Measurements from ENCODE around the gene RHD. TPM values are rescaled to one million over a fixed set of nuclear protein-coding genes. Genes with fewer than 3 reads are reported as not detected.

RHD gene
- total and polyA plus RNA-seq, 10 of the 15 experiments (the other 5 are each of a cell fraction or from before 2014, with no cell fraction given), result 0.02 to 0.34 (median 0.18) TPM; not detected in 6

DNA sequence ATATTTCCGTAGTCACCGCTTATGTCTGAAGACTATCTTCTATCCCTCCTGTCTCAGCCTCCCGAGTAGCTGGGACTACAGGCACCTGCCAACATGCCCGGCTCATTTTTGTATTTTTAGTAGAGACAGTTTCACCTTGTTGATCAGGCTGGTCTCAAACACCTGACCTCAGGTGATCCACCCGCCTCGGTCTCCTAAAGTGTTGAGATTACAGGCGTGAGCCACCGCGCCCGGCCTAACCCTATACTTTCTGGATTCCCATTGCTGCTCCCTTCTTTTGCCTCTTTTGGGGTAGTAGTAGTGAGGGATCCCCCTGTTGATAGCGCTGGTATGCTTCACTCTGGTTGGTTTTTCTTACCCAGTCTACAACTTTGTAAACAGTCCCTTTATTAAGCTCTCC, 34.3 kb upstream of the RHD start:
- RAD21 ChIA-PET (ENCODE audit: unreplicated experiment), result no interaction called here
- intact Hi-C loops (cut with micrococcal nuclease; ENCODE audit: unreplicated experiment), result no loop called here
- no peak for FAIRE-seq
- TF ChIP-seq, protein P1, sequence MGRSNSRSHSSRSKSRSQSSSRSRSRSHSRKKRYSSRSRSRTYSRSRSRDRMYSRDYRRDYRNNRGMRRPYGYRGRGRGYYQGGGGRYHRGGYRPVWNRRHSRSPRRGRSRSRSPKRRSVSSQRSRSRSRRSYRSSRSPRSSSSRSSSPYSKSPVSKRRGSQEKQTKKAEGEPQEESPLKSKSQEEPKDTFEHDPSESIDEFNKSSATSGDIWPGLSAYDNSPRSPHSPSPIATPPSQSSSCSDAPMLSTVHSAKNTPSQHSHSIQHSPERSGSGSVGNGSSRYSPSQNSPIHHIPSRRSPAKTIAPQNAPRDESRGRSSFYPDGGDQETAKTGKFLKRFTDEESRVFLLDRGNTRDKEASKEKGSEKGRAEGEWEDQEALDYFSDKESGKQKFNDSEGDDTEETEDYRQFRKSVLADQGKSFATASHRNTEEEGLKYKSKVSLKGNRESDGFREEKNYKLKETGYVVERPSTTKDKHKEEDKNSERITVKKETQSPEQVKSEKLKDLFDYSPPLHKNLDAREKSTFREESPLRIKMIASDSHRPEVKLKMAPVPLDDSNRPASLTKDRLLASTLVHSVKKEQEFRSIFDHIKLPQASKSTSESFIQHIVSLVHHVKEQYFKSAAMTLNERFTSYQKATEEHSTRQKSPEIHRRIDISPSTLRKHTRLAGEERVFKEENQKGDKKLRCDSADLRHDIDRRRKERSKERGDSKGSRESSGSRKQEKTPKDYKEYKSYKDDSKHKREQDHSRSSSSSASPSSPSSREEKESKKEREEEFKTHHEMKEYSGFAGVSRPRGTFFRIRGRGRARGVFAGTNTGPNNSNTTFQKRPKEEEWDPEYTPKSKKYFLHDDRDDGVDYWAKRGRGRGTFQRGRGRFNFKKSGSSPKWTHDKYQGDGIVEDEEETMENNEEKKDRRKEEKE (IDR thresholded peaks at IDR 0.05), result no peak
- TF ChIP-seq NFYA (IDR thresholded peaks at IDR 0.05; ENCODE audit: borderline replicate concordance, low read depth, low read length) (no peak), ZNF24 (IDR thresholded peaks at IDR 0.05) (no peak), TBL1XR1 (IDR thresholded peaks at IDR 0.05; ENCODE audit: low read depth, low read length) (no peak), MEF2A (IDR thresholded peaks at IDR 0.05; ENCODE audit: insufficient read depth, low read depth, low read length) (no peak), SUPT20H (IDR thresholded peaks at IDR 0.05; ENCODE audit: borderline replicate concordance, control insufficient read depth, low read depth, low read length) (no peak), LARP7 (IDR thresholded peaks at IDR 0.05) (no peak), POLR2A (IDR thresholded peaks at IDR 0.05; ENCODE audit: low read depth, low read length) (no peak), TARDBP (IDR thresholded peaks at IDR 0.05; ENCODE audit: borderline replicate concordance) (no peak), NFXL1 (IDR thresholded peaks at IDR 0.05; ENCODE audit: borderline replicate concordance) (no peak)
- TF ChIP-seq, protein P2, sequence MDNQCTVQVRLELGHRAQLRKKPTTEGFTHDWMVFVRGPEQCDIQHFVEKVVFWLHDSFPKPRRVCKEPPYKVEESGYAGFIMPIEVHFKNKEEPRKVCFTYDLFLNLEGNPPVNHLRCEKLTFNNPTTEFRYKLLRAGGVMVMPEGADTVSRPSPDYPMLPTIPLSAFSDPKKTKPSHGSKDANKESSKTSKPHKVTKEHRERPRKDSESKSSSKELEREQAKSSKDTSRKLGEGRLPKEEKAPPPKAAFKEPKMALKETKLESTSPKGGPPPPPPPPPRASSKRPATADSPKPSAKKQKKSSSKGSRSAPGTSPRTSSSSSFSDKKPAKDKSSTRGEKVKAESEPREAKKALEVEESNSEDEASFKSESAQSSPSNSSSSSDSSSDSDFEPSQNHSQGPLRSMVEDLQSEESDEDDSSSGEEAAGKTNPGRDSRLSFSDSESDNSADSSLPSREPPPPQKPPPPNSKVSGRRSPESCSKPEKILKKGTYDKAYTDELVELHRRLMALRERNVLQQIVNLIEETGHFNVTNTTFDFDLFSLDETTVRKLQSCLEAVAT (IDR thresholded peaks at IDR 0.05), result no peak
- TF ChIP-seq, protein P3, sequence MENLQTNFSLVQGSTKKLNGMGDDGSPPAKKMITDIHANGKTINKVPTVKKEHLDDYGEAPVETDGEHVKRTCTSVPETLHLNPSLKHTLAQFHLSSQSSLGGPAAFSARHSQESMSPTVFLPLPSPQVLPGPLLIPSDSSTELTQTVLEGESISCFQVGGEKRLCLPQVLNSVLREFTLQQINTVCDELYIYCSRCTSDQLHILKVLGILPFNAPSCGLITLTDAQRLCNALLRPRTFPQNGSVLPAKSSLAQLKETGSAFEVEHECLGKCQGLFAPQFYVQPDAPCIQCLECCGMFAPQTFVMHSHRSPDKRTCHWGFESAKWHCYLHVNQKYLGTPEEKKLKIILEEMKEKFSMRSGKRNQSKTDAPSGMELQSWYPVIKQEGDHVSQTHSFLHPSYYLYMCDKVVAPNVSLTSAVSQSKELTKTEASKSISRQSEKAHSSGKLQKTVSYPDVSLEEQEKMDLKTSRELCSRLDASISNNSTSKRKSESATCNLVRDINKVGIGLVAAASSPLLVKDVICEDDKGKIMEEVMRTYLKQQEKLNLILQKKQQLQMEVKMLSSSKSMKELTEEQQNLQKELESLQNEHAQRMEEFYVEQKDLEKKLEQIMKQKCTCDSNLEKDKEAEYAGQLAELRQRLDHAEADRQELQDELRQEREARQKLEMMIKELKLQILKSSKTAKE (IDR thresholded peaks at IDR 0.05; ENCODE audit: low read depth, poor library complexity, severe bottlenecking), result no peak
- TF ChIP-seq, protein P4, sequence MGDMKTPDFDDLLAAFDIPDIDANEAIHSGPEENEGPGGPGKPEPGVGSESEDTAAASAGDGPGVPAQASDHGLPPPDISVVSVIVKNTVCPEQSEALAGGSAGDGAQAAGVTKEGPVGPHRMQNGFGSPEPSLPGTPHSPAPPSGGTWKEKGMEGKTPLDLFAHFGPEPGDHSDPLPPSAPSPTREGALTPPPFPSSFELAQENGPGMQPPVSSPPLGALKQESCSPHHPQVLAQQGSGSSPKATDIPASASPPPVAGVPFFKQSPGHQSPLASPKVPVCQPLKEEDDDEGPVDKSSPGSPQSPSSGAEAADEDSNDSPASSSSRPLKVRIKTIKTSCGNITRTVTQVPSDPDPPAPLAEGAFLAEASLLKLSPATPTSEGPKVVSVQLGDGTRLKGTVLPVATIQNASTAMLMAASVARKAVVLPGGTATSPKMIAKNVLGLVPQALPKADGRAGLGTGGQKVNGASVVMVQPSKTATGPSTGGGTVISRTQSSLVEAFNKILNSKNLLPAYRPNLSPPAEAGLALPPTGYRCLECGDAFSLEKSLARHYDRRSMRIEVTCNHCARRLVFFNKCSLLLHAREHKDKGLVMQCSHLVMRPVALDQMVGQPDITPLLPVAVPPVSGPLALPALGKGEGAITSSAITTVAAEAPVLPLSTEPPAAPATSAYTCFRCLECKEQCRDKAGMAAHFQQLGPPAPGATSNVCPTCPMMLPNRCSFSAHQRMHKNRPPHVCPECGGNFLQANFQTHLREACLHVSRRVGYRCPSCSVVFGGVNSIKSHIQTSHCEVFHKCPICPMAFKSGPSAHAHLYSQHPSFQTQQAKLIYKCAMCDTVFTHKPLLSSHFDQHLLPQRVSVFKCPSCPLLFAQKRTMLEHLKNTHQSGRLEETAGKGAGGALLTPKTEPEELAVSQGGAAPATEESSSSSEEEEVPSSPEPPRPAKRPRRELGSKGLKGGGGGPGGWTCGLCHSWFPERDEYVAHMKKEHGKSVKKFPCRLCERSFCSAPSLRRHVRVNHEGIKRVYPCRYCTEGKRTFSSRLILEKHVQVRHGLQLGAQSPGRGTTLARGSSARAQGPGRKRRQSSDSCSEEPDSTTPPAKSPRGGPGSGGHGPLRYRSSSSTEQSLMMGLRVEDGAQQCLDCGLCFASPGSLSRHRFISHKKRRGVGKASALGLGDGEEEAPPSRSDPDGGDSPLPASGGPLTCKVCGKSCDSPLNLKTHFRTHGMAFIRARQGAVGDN (IDR thresholded peaks at IDR 0.05), result no peak

More for the DNA sequence above, 34.3 kb upstream of the RHD start:
- Histone ChIP-seq H3K36me3 (ENCODE audit: control insufficient read depth in 2 of 2, insufficient read depth in 2 of 2, low read length in 1 of 2) (peaks cover 0 to 9% of the 10 kb centered on the region in 2 experiments; a peak in 2 of 4 replicates), H3K9ac (ENCODE audit: control insufficient read depth, insufficient read depth, low read length) (no peak overlapping the region), H2AFZ (ENCODE audit: control insufficient read depth, low read depth, low read length) (no peak overlapping the region), H3K79me2 (ENCODE audit: control insufficient read depth, insufficient read depth, low read length) (peaks cover 19% of the 10 kb centered on the region), H3K4me1 (ENCODE audit: control insufficient read depth, insufficient read depth, low read length) (peaks cover 19% of the 10 kb centered on the region), H3K27me3 (replicated peaks in 1 of 2; ENCODE audit: control insufficient read depth in 2 of 2, insufficient read depth in 2 of 2, low read length in 1 of 2) (no peaks in the 10 kb centered on the region), H3K4me2 (ENCODE audit: control insufficient read depth, insufficient read depth) (no peak overlapping the region), H4K20me1 (ENCODE audit: control insufficient read depth, insufficient read depth) (no peaks in the 10 kb centered on the region), H3K4me3 (no peak overlapping the region), H3K27ac (ENCODE audit: control insufficient read depth, insufficient read depth) (peak overlapping the region; percentile 12; the same call in 1 of the 2 replicates), H3K9me3 (replicated peaks; ENCODE audit: control insufficient read depth, insufficient read depth, low read length) (no peaks in the 10 kb centered on the region)
- WGBS (ENCODE audit: insufficient coverage, insufficient replicate concordance, low lambda C conversion rate, missing lambda C conversion rate), result 91% methylated on average over 11 of the region's 11 CpGs
- ChIA-PET SMC1A (ENCODE audit: uncharacterized antibody, unreplicated experiment) (no interaction called here), CTCF (interaction anchor here (0.7 kb wide), 1 partner anchor 129 kb away, joined by 3 read pairs; no protein-coding TSS in a partner anchor), POLR2A (no interaction called here)
- ATAC-seq, result no peak
- no TSS peak for BruUV-seq (replicated peaks)
- in situ Hi-C loops (cut with MboI), result loop anchor here (5.0 to 25.0 kb wide), 2 partner anchors 574 to 1451 kb away; partner anchors contain the start of genes LYPLA2 and PITHD1
- no peak for DNase-seq (ENCODE audit: low read depth, low spot score)
